T-helper 1 cell treated with Interleukin-12 subunit alpha and Interleukin-12 subunit beta and Interleukin-4 antibody, amounts not matched to agents 30 μg/mL and 1 μg/mL, for 36 hours (primary cell): ENCODE data around the gene DHH.
"Not testable (repeated sequence)": the region's sequence is repeated elsewhere in the genome, so short reads cannot be mapped to it uniquely, and the experiment has no call there.

Experiments
- H3K27ac Mint-ChIP-seq: one replicate; pipeline ENCODE4 v1.8.0; 2021; ENCODE audit warnings: mild to moderate bottlenecking, mixed read lengths
- H3K27me3 Mint-ChIP-seq: one replicate; pipeline ENCODE4 v1.8.0; 2021; ENCODE audit warnings: low read depth, mixed read lengths
- H3K36me3 Mint-ChIP-seq: one replicate; pipeline ENCODE4 v1.8.0; 2021; ENCODE audit warnings: low read depth, mixed read lengths
- H3K4me1 Mint-ChIP-seq: one replicate; pipeline ENCODE4 v1.8.0; 2021; ENCODE audit warnings: low read depth, mixed read lengths
- H3K4me3 Mint-ChIP-seq: one replicate; pipeline ENCODE4 v1.8.0; 2021; ENCODE audit warnings: mild to moderate bottlenecking, moderate library complexity, mixed read lengths
- H3K9me3 Mint-ChIP-seq: one replicate; pipeline ENCODE4 v1.8.0; 2021; ENCODE audit warnings: mixed read lengths

DHH gene

DNA sequence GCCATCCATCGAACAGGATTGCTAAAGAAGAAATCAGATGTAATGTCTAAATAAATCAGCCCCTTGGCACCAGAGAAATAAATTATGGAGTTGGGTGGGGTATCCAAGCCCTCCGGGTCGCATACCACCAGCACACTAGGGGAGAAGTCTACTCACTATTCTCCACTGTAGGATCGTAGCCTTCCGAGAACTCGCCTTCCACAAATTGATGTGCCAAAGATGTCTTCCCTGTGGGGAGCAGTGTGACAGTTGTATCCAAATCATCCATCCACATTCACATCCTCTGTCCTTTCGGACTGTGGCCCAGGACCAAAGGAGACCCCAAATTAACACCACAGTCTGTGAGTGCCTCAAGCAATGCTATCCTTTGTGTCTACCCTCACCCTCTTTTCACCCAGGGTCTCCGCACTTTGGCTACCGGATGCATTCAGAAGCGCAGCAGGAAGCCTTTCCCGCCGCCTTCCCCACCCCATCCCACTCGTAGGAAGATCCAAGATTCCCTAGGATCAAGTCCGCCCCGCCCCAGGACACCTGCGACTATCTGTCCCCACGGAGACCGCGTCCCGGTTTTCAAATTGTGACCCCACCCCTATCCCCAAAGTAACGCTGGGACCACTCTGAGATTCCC, 25.6 kb downstream of the DHH start:
- Mint-ChIP-seq H3K36me3 (peaks cover 7% of the 10 kb centered on the region), H3K27me3 (no peaks in the 10 kb centered on the region), H3K27ac (peak overlapping the region; percentile 98), H3K9me3 (no peaks in the 10 kb centered on the region), H3K4me3 (peak overlapping the region; percentile 100), H3K4me1 (peaks cover 24% of the 10 kb centered on the region)

DNA sequence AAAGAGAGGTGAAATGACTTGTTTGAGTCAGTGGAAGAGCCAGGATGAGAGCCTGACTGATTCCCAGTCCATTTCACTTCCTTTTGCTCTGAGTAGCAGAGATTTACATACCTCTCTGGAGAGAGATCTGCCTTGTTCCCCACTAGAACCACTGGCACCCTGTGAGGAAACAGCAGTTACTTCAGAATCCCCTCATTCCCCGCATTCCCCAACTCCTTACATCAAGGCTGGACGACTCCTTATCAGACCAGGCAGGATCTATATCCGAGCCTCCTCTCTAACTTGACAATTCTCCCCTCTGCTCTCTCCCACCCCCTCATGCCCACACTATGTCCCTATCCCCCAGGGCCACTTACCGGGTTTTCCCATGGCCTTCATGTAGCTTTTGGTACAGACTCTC, 28.5 kb downstream of the DHH start:
- no peak overlapping the region for H3K4me3 Mint-ChIP-seq
- H3K9me3 Mint-ChIP-seq, result no peaks in the 10 kb centered on the region
- H3K27me3 Mint-ChIP-seq, result no peaks in the 10 kb centered on the region
- no peak overlapping the region for H3K27ac Mint-ChIP-seq
- peaks cover 9% of the 10 kb centered on the region for H3K36me3 Mint-ChIP-seq
- H3K4me1 Mint-ChIP-seq, result peaks cover 23% of the 10 kb centered on the region

GRCh38 chr12:49064767-49065152, 29.8 kb downstream of the DHH start:
- Mint-ChIP-seq H3K27me3 (no peaks in the 10 kb centered on the region), H3K27ac (no peak overlapping the region), H3K4me3 (no peak overlapping the region), H3K9me3 (no peaks in the 10 kb centered on the region), H3K4me1 (peaks cover 21% of the 10 kb centered on the region), H3K36me3 (peaks cover 9% of the 10 kb centered on the region)

- not testable (repeated sequence) for H3K27me3 Mint-ChIP-seq, H3K9me3 Mint-ChIP-seq, H3K27ac Mint-ChIP-seq, H3K4me3 Mint-ChIP-seq
- Mint-ChIP-seq H3K36me3 (peaks cover 13% of the 10 kb centered on the region), H3K4me1 (peaks cover 29% of the 10 kb centered on the region)
Observed at GRCh38 chr12:49061916-49062315, 32.7 kb downstream of the DHH start.

- Mint-ChIP-seq H3K4me3 (peak overlapping the region; percentile 89), H3K27ac (peak overlapping the region; percentile 96), H3K27me3 (no peaks in the 10 kb centered on the region), H3K9me3 (no peaks in the 10 kb centered on the region), H3K36me3 (peaks cover 15% of the 10 kb centered on the region), H3K4me1 (peaks cover 37% of the 10 kb centered on the region)
Observed at GRCh38 chr12:49061157-49061650, 33.4 kb downstream of the DHH start.

DNA sequence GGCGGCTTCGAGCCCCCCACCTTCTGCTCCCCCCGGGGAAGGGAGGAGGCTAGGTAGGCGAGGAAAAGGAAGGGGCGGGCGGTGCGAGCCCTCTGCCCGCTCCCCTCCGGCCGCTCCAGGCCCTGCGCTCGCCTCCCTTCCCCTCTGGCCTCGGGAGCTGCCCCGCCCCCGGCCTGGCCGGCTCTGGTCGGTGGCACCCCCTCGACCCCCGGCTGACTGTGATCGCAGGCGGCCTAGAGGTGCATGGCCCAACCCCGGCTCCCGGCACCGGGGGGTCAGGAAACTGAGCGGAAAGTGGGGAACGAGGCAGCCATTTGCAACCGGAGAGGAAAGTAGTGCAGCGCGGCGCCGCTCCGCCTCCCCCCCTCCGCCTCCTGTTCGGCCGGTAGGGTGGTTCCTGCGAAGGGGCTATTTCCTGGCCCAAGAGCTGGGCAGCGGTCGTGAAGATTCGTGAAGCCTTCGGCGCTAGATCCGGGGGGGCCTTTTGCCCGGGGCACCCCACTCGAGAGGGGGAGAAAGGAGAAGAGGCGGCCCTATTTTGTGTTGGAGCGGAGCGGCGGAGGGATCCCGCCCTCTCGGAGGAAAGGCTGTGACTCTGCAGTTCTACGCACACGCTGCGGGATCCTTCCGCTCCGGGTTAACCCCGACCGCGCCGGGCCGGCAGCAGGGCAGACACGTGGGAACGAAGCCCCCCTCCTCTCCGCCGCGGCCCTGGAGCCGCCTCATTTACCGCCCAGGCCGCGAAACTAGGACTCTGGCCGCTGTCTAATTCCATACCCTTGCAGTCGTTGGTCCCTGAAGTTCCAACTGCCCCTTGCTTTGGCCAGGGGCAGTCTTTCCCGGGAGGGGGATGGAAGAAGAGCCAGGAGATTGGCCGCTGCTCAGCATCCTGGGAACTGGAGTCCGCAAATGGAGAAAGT, 34.1 kb downstream of the DHH start, which contains the start of gene KMT2D:
KMT2D (minus strand) TSS at position 558 of the 920 bp plus-strand sequence. CDS start 5,470 bp downstream, outside the sequence.
- peak within 1 kb of the TSS; percentile 89 for H3K4me3 Mint-ChIP-seq
- H3K27ac Mint-ChIP-seq, result peak within 1 kb of the TSS; percentile 96
- peaks cover 20% of the 10 kb centered on the region for H3K36me3 Mint-ChIP-seq
- no peaks in the 10 kb centered on the region for H3K9me3 Mint-ChIP-seq
- H3K27me3 Mint-ChIP-seq, result no peaks in the 10 kb centered on the region
- peaks cover 44% of the 10 kb centered on the region for H3K4me1 Mint-ChIP-seq

GRCh38 chr12:49059299-49060171, 35.1 kb downstream of the DHH start:
- Mint-ChIP-seq H3K36me3 (peaks cover 23% of the 10 kb centered on the region), H3K27me3 (no peaks in the 10 kb centered on the region), H3K4me1 (peaks cover 52% of the 10 kb centered on the region), H3K9me3 (no peaks in the 10 kb centered on the region), H3K4me3 (peak overlapping the region; percentile 89), H3K27ac (peak overlapping the region; percentile 86)

- no peaks in the 10 kb centered on the region for H3K9me3 Mint-ChIP-seq
- peaks cover 22% of the 10 kb centered on the region for H3K36me3 Mint-ChIP-seq
- no peaks in the 10 kb centered on the region for H3K27me3 Mint-ChIP-seq
- peak overlapping the region; percentile 89 for H3K4me3 Mint-ChIP-seq
- peaks cover 50% of the 10 kb centered on the region for H3K4me1 Mint-ChIP-seq
- H3K27ac Mint-ChIP-seq, result peak overlapping the region; percentile 86
Observed at GRCh38 chr12:49059045-49059298, 35.6 kb downstream of the DHH start.

GRCh38 chr12:49058366-49059044, 36.1 kb downstream of the DHH start:
- Mint-ChIP-seq H3K4me3 (peak overlapping the region; percentile 89), H3K36me3 (peaks cover 21% of the 10 kb centered on the region), H3K9me3 (no peaks in the 10 kb centered on the region), H3K27me3 (no peaks in the 10 kb centered on the region), H3K27ac (peak overlapping the region; percentile 86), H3K4me1 (peaks cover 47% of the 10 kb centered on the region)

DNA sequence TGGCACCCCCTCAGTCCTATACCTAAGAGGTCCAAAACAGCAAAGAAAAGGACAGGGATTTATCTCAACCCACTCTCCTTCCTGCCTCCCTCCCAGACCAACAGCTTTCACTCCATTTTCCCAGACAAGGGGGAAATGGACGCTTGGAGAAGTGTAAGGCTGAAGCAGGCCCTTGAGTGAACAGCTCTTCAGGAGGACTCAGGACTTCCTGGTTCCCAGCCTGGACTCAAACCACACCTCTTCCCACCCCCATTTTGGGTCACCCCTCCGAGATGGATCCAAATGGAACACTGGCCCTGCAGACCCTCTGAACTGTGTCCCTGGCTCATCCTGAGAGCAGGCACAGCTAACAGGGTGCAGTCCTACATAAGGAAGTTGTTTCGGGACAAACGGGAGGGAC, 36.7 kb downstream of the DHH start:
- Mint-ChIP-seq H3K27me3 (no peaks in the 10 kb centered on the region), H3K4me3 (peak overlapping the region; percentile 89), H3K27ac (peak overlapping the region; percentile 86), H3K36me3 (peaks cover 26% of the 10 kb centered on the region), H3K9me3 (no peaks in the 10 kb centered on the region), H3K4me1 (peaks cover 47% of the 10 kb centered on the region)

- Mint-ChIP-seq H3K9me3 (no peaks in the 10 kb centered on the region), H3K4me3 (peak overlapping the region; percentile 89), H3K4me1 (peaks cover 49% of the 10 kb centered on the region), H3K36me3 (peaks cover 41% of the 10 kb centered on the region), H3K27me3 (no peaks in the 10 kb centered on the region), H3K27ac (peak overlapping the region; percentile 55)
Observed at GRCh38 chr12:49055978-49056754, 38.4 kb downstream of the DHH start.

GRCh38 chr12:49055092-49055491, 39.5 kb downstream of the DHH start:
- H3K36me3 Mint-ChIP-seq, result peaks cover 46% of the 10 kb centered on the region
- H3K27ac Mint-ChIP-seq, result no peak overlapping the region
- no peak overlapping the region for H3K4me3 Mint-ChIP-seq

DNA sequence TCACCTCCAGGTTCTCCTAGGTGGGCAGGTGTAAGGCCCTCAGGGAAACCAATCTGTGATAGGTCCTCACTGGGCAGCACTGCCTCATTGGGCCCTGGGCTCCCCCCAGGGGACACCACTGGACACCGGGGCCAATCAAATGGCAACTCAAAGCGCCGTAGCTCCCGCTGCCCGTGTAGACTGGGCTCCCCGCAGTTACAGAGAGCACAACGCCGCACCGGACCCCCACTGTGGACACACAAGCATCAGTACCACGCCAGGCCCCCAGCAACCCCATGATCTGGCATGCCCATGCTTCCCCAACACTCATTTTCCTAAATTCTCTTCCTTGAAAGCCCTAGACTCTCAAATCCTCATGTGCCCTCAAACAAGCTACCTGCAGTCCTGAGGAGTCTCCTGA, 40.1 kb downstream of the DHH start:
- H3K4me1 Mint-ChIP-seq, result peaks cover 46% of the 10 kb centered on the region
- H3K27me3 Mint-ChIP-seq, result no peaks in the 10 kb centered on the region
- H3K9me3 Mint-ChIP-seq, result no peaks in the 10 kb centered on the region
- peaks cover 46% of the 10 kb centered on the region for H3K36me3 Mint-ChIP-seq
- no peak overlapping the region for H3K4me3 Mint-ChIP-seq
- no peak overlapping the region for H3K27ac Mint-ChIP-seq

More at GRCh38 chr12:49055092-49055491, 39.5 kb downstream of the DHH start:
- Mint-ChIP-seq H3K4me1 (peaks cover 46% of the 10 kb centered on the region), H3K9me3 (no peaks in the 10 kb centered on the region), H3K27me3 (no peaks in the 10 kb centered on the region)
